SK-N-SH (cell line): ENCODE measurements around the gene LPP. TPM values are rescaled to one million over a fixed set of nuclear protein-coding genes. Genes with fewer than 3 reads are reported as not detected.

Experiments used
- CTCF ChIA-PET: fragments of 300-600, 350-600 bp; formaldehyde crosslinking; extraction: SDS; loops from one replicate; lab custom pipeline; 2021; lab: Yijun Ruan, JAX
- POLR2A ChIA-PET: fragments of 350-600 bp; sonication (Branson Sonifier 250); formaldehyde crosslinking; extraction: SDS; loops from one replicate; lab custom pipeline; 2020; ENCODE audit warnings: antibody characterized with exemption, inconsistent platforms; lab: Yijun Ruan, JAX
- DNase-seq: peaks from one replicate; pipeline ENCODE4 v3.0.0; 2012
- H2AFZ ChIP-seq: fragments of 200-600 bp; sonication (generic); 2 replicates; pipeline ENCODE4 v1.8.1; 2016; ENCODE audit warnings: antibody characterized with exemption, mild to moderate bottlenecking, low read depth
- H3F3A ChIP-seq: fragments of 200-600 bp; sonication (generic); replicated peaks from 2 replicates; pipeline ENCODE3; 2016; ENCODE audit warnings: antibody characterized with exemption, mild to moderate bottlenecking; ENCODE audit not compliant: insufficient read depth
- H3K27ac ChIP-seq, 2 experiments: fragments of 200-500 bp in 1 of 2; fragments of 200-600 bp in 1 of 2; sonication (Bioruptor generic) in 1 of 2; sonication (generic), shearing (Covaris generic) in 1 of 2; 2 replicates each; pipeline versions ENCODE4 v1.5.1 to v1.6.1; 2014 to 2016; ENCODE audit warnings: low read depth in 2 of 2, inconsistent platforms in 1 of 2, low read length in 1 of 2, mild to moderate bottlenecking in 1 of 2, mixed read lengths in 1 of 2
- H3K27me3 ChIP-seq: fragments of 200-600 bp; sonication (generic), shearing (Covaris generic); 2 replicates; pipeline ENCODE4 v1.6.1; 2016; ENCODE audit warnings: mixed run types; ENCODE audit not compliant: insufficient read depth
- H3K36me3 ChIP-seq, 2 experiments: fragments of 200-500 bp in 1 of 2; fragments of 200-600 bp in 1 of 2; sonication (Bioruptor generic) in 1 of 2; sonication (generic) in 1 of 2; replicated peaks in 1 of 2; 2 replicates each; pipeline versions ENCODE3 to v1.5.1; 2014 to 2016; ENCODE audit warnings: low read length in 1 of 2, mild to moderate bottlenecking in 1 of 2; ENCODE audit not compliant: insufficient read depth in 2 of 2, control insufficient read depth in 1 of 2
- H3K4me1 ChIP-seq, 2 experiments: fragments of 200-500 bp in 1 of 2; fragments of 200-600 bp in 1 of 2; sonication (Bioruptor generic) in 1 of 2; sonication (generic), shearing (Covaris generic) in 1 of 2; 2 replicates each; pipeline versions ENCODE4 v1.5.1 to v1.6.1; 2014 to 2016; ENCODE audit warnings: low read depth in 1 of 2, low read length in 1 of 2, mixed run types in 1 of 2; ENCODE audit not compliant: insufficient read depth in 2 of 2, control insufficient read depth in 1 of 2
- H3K4me2 ChIP-seq: fragments of 200-600 bp; sonication (generic), shearing (Covaris generic); 2 replicates; pipeline ENCODE4 v1.6.1; 2017; ENCODE audit warnings: mixed run types
- H3K4me3 ChIP-seq, 2 experiments: fragments of 200-500 bp in 1 of 2; fragments of 200-600 bp in 1 of 2; sonication (Bioruptor generic) in 1 of 2; sonication (generic), shearing (Covaris generic) in 1 of 2; 2 replicates each; pipeline versions ENCODE4 v1.5.1 to v1.8.1; 2014 to 2016; ENCODE audit warnings: low read depth in 2 of 2, inconsistent platforms in 1 of 2, low read length in 1 of 2, mild to moderate bottlenecking in 1 of 2, mixed read lengths in 1 of 2, moderate library complexity in 1 of 2
- H3K79me2 ChIP-seq: fragments of 200-600 bp; sonication (generic); 2 replicates; pipeline ENCODE4 v1.8.1; 2017; ENCODE audit warnings: mild to moderate bottlenecking; ENCODE audit not compliant: insufficient read depth
- H3K9ac ChIP-seq: fragments of 200-600 bp; sonication (generic); 2 replicates; pipeline ENCODE4 v1.6.1; 2017; ENCODE audit warnings: mixed run types
- H3K9me2 ChIP-seq: fragments of 200-600 bp; sonication (generic); 2 replicates; pipeline ENCODE4 v1.6.1; 2017; ENCODE audit warnings: mixed run types
- H3K9me3 ChIP-seq: fragments of 200-600 bp; sonication (generic); 2 replicates; pipeline ENCODE4 v1.6.1; 2017; ENCODE audit warnings: mixed run types, mild to moderate bottlenecking, moderate library complexity
- H4K20me1 ChIP-seq: fragments of 200-600 bp; sonication (generic); 2 replicates; pipeline ENCODE4 v1.6.1; 2017; ENCODE audit warnings: mild to moderate bottlenecking, mixed run types; ENCODE audit not compliant: insufficient read depth
- CTCF ChIP-seq: fragments of 200-600 bp; sonication (generic); IDR thresholded peaks from 2 replicates; pipeline ENCODE4 v1.6.1; 2017; ENCODE audit warnings: antibody characterized with exemption, mild to moderate bottlenecking, moderate library complexity
- ELF1 ChIP-seq: IDR thresholded peaks from 2 replicates; pipeline ENCODE4 v1.4.0; 2012
- EP300 ChIP-seq, 2 experiments: IDR thresholded peaks; 2 replicates each; pipeline versions ENCODE4 v1.4.0 to v1.6.1; 2012; ENCODE audit warnings: borderline replicate concordance in 1 of 2, low read depth in 1 of 2, low read length in 1 of 2
- FOXJ3 ChIP-seq: sonication (generic); formaldehyde crosslinking; IDR thresholded peaks from 2 replicates; pipeline ENCODE4 v1.5.1; 2020; ENCODE audit warnings: mild to moderate bottlenecking, missing genetic modification reagents
- FOXM1 ChIP-seq: IDR thresholded peaks from 2 replicates; pipeline ENCODE4 v1.4.0; 2012; ENCODE audit warnings: low read depth, mild to moderate bottlenecking
- GABPA ChIP-seq: IDR thresholded peaks from 2 replicates; pipeline ENCODE4 v1.4.0; 2012; ENCODE audit warnings: low read depth, mild to moderate bottlenecking
- GATA2 ChIP-seq: sonication (generic); formaldehyde crosslinking; IDR thresholded peaks from 2 replicates; pipeline ENCODE4 v1.5.0; 2020; ENCODE audit warnings: mild to moderate bottlenecking, missing genetic modification reagents
- JUND ChIP-seq: IDR thresholded peaks from 2 replicates; pipeline ENCODE4 v1.4.0; 2012
- MXI1 ChIP-seq: IDR thresholded peaks from 2 replicates; pipeline ENCODE4 v1.6.1; 2012; ENCODE audit warnings: mild to moderate bottlenecking, low read depth, low read length, improper control_type of control experiment
- NRF1 ChIP-seq: IDR thresholded peaks from 2 replicates; pipeline ENCODE4 v1.6.1; 2012; ENCODE audit warnings: low read depth, mild to moderate bottlenecking, low read length
- RCOR1 ChIP-seq: fragments of 150-350 bp; IDR thresholded peaks from 2 replicates; pipeline ENCODE4 v1.6.1; 2017; ENCODE audit warnings: antibody characterized with exemption, low read length
- REST ChIP-seq: IDR thresholded peaks from 2 replicates; pipeline ENCODE4 v1.6.1; 2012; ENCODE audit warnings: mild to moderate bottlenecking, low read depth, low read length, moderate library complexity
- RFX5 ChIP-seq: IDR thresholded peaks from 2 replicates; pipeline ENCODE4 v1.6.1; 2012; ENCODE audit warnings: mild to moderate bottlenecking, improper control_type of control experiment, low read length
- SIN3A ChIP-seq: IDR thresholded peaks from 2 replicates; pipeline ENCODE4 v1.6.1; 2012; ENCODE audit warnings: low read depth, mild to moderate bottlenecking, low read length, moderate library complexity, borderline replicate concordance
- USF1 ChIP-seq: IDR thresholded peaks from 2 replicates; pipeline ENCODE4 v1.4.0; 2012; ENCODE audit warnings: low read depth, borderline replicate concordance
- WGBS: methylation state at CpG from one replicate; pipeline ENCODE4 v1.1.6; 2017; ENCODE audit warnings: low lambda C conversion rate; 5-methylcytosine and 5-hydroxymethylcytosine counted together
- polyA plus RNA-seq, 3 experiments: library from polyadenylated mRNA; depleted of rRNA; stranded (reverse); fragments of >200 nt; gene quantifications; 2 replicates each; pipeline ENCODE4 v1.2.3, GENCODE V29; 2012
- TF ChIP-seq, protein P1 (sequence below): IDR thresholded peaks from 2 replicates; pipeline ENCODE4; 2012

LPP gene
- polyA plus RNA-seq, 1 of the 3 experiments (the other 2 are of a cell fraction): 6.6 TPM

- no peak overlapping the region for H2AFZ ChIP-seq
- no peaks in the 10 kb centered on the region for H3K4me1 ChIP-seq
- no peaks in the 10 kb centered on the region for H3K9me3 ChIP-seq
- no peaks in the 10 kb centered on the region for H3K9me2 ChIP-seq
- peaks cover 0 to 5% of the 10 kb centered on the region in 2 experiments for H3K36me3 ChIP-seq
- ChIA-PET POLR2A (no interaction called here), CTCF (interaction anchor here (0.6 to 1.0 kb wide), 2 partner anchors 10 to 15 kb away, joined by 3 to 4 read pairs; no protein-coding TSS in a partner anchor)
- no peak overlapping the region for H3K4me3 ChIP-seq
- H3K27me3 ChIP-seq: no peaks in the 10 kb centered on the region
- DNase-seq: no peak
- no peak overlapping the region for H3K4me2 ChIP-seq
- WGBS: 33% methylated on average over 1 of the region's 1 CpG
- H3K27ac ChIP-seq: no peak overlapping the region
- no peak overlapping the region for H3K9ac ChIP-seq
- peaks cover 3% of the 10 kb centered on the region; the same call in 1 of the 2 replicates for H3K79me2 ChIP-seq
- TF ChIP-seq RFX5: no peak
- no peak for TF ChIP-seq REST
- no peak for TF ChIP-seq NRF1
- no peak for TF ChIP-seq FOXM1
- no peak for TF ChIP-seq EP300 (IDR thresholded peaks at IDR 0.05; ENCODE audit: borderline replicate concordance in 1 of 2, low read depth in 1 of 2, low read length in 1 of 2)
- TF ChIP-seq, protein P1, sequence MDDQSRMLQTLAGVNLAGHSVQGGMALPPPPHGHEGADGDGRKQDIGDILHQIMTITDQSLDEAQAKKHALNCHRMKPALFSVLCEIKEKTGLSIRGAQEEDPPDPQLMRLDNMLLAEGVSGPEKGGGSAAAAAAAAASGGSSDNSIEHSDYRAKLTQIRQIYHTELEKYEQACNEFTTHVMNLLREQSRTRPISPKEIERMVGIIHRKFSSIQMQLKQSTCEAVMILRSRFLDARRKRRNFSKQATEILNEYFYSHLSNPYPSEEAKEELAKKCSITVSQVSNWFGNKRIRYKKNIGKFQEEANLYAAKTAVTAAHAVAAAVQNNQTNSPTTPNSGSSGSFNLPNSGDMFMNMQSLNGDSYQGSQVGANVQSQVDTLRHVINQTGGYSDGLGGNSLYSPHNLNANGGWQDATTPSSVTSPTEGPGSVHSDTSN: no peak
- no peak for TF ChIP-seq MXI1
- no peak for TF ChIP-seq GATA2 (CRISPR knock-in tag)
- TF ChIP-seq USF1: no peak
- no peaks in the 10 kb centered on the region for H4K20me1 ChIP-seq
- peaks cover under 1% of the 10 kb centered on the region for H3F3A ChIP-seq
These were observed 574.5 kb downstream of the LPP start for GRCh38 chr3:188728371-188728896.

DNA sequence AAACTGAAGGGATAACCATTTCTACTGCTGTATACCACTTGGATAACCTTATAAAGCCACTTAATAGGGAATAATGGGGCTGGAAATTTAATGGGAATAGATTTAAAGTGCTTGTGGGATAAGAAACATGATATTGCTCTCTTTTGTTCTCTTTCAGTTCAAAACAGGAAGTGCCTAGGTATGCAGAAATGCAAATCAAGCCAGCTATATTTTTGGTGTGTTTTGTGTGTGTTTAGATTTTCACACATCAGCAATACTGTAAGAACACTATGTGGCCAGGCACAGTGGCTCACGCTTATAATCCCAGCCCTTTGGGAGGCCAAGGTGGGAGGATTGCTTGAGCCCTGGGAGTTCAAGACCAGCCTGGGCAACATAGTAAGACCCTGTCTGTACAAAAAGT lies 575.5 kb downstream of the LPP start:
- no peak overlapping the region for H3K9ac ChIP-seq
- no peaks in the 10 kb centered on the region for H3K4me1 ChIP-seq
- no peak overlapping the region for H3K27ac ChIP-seq
- H3K27me3 ChIP-seq: no peaks in the 10 kb centered on the region
- no peak overlapping the region for H3K4me2 ChIP-seq
- H3K36me3 ChIP-seq: peaks cover 0 to 5% of the 10 kb centered on the region in 2 experiments
- no peak overlapping the region for H2AFZ ChIP-seq
- peaks cover 3% of the 10 kb centered on the region for H3F3A ChIP-seq
- H3K9me3 ChIP-seq: no peaks in the 10 kb centered on the region
- H3K4me3 ChIP-seq: no peak overlapping the region
- no peak for TF ChIP-seq CTCF
- no peak for TF ChIP-seq ELF1
- no peak for TF ChIP-seq JUND
- TF ChIP-seq FOXJ3 (CRISPR knock-in tag): no peak
- no peak for TF ChIP-seq GABPA
- TF ChIP-seq SIN3A: no peak
- no peak for TF ChIP-seq GATA2 (CRISPR knock-in tag)
- TF ChIP-seq, protein P1: no peak
- no peak for TF ChIP-seq RCOR1
- TF ChIP-seq, all 33 proteins: peak for 0
- Histone ChIP-seq H3K79me2 (peaks cover 4% of the 10 kb centered on the region; the same call in 1 of the 2 replicates), H4K20me1 (no peaks in the 10 kb centered on the region), H3K9me2 (no peaks in the 10 kb centered on the region)
- WGBS: 100% methylated on average over 1 of the region's 1 CpG
- ChIA-PET CTCF (interaction anchor here (1.0 kb wide), 1 partner anchor 9 kb away, joined by 4 read pairs; no protein-coding TSS in a partner anchor), POLR2A (no interaction called here)
- no peak for DNase-seq
